Measurements from ENCODE around the gene SNRPD3. TPM values are rescaled to one million over a fixed set of nuclear protein-coding genes. Genes with fewer than 3 reads are reported as not detected.

SNRPD3 gene
- total RNA-seq, 1 donor from 2014 or later, result 147 TPM

- no peaks in the 10 kb centered on the region for H3K27me3 ChIP-seq (ENCODE audit: control insufficient read depth, insufficient read depth, low read length)
- no peak for FAIRE-seq
- no peak for TF ChIP-seq CTCF (IDR thresholded peaks at IDR 0.05; ENCODE audit: insufficient read depth, low read length, severe bottlenecking)
These were observed 19.7 kb upstream of the SNRPD3 start for GRCh38 chr22:24536089-24536488.

GRCh38 chr22:24540470-24540869 is 15.3 kb upstream of the SNRPD3 start:
- no peak for TF ChIP-seq CTCF (IDR thresholded peaks at IDR 0.05; ENCODE audit: insufficient read depth, low read length, severe bottlenecking)
- DNase-seq (ENCODE audit: low read depth) (no peak), FAIRE-seq (no peak)
- H3K4me3 ChIP-seq (ENCODE audit: low read depth, low read length), result no peak overlapping the region
- peaks cover 29% of the 10 kb centered on the region for H3K36me3 ChIP-seq (ENCODE audit: control insufficient read depth, insufficient read depth, low read length)
- H3K27me3 ChIP-seq (ENCODE audit: control insufficient read depth, insufficient read depth, low read length), result no peaks in the 10 kb centered on the region

More at GRCh38 chr22:24536089-24536488, 19.7 kb upstream of the SNRPD3 start:
- DNase-seq (ENCODE audit: low read depth), result no peak
- Histone ChIP-seq H3K4me3 (ENCODE audit: low read depth, low read length) (no peak overlapping the region), H3K36me3 (ENCODE audit: control insufficient read depth, insufficient read depth, low read length) (no peaks in the 10 kb centered on the region)

- no peak for TF ChIP-seq CTCF (IDR thresholded peaks at IDR 0.05; ENCODE audit: insufficient read depth, low read length, severe bottlenecking)
These were observed 13.9 kb upstream of the SNRPD3 start for GRCh38 chr22:24541681-24542515.

GRCh38 chr22:24542641-24543040 is 13.2 kb upstream of the SNRPD3 start:
- no peak for TF ChIP-seq CTCF (IDR thresholded peaks at IDR 0.05; ENCODE audit: insufficient read depth, low read length, severe bottlenecking)
- Histone ChIP-seq H3K36me3 (ENCODE audit: control insufficient read depth, insufficient read depth, low read length) (peaks cover 40% of the 10 kb centered on the region), H3K27me3 (ENCODE audit: control insufficient read depth, insufficient read depth, low read length) (no peaks in the 10 kb centered on the region)

More at GRCh38 chr22:24541681-24542515, 13.9 kb upstream of the SNRPD3 start:
- no peak for FAIRE-seq
- no peak for DNase-seq (ENCODE audit: low read depth)
- H3K27me3 ChIP-seq (ENCODE audit: control insufficient read depth, insufficient read depth, low read length), result no peaks in the 10 kb centered on the region
- no peak overlapping the region for H3K4me3 ChIP-seq (ENCODE audit: low read depth, low read length)
- peaks cover 35% of the 10 kb centered on the region for H3K36me3 ChIP-seq (ENCODE audit: control insufficient read depth, insufficient read depth, low read length)

GRCh38 chr22:24543185-24543601 is 12.6 kb upstream of the SNRPD3 start:
- no peak overlapping the region for H3K4me3 ChIP-seq (ENCODE audit: low read depth, low read length)
- TF ChIP-seq CTCF (IDR thresholded peaks at IDR 0.05; ENCODE audit: insufficient read depth, low read length, severe bottlenecking), result no peak
- peaks cover 44% of the 10 kb centered on the region for H3K36me3 ChIP-seq (ENCODE audit: control insufficient read depth, insufficient read depth, low read length)
- no peaks in the 10 kb centered on the region for H3K27me3 ChIP-seq (ENCODE audit: control insufficient read depth, insufficient read depth, low read length)
- DNase-seq (ENCODE audit: low read depth) (no peak), FAIRE-seq (no peak)

More at GRCh38 chr22:24542641-24543040, 13.2 kb upstream of the SNRPD3 start:
- no peak overlapping the region for H3K4me3 ChIP-seq (ENCODE audit: low read depth, low read length)
- FAIRE-seq (no peak), DNase-seq (ENCODE audit: low read depth) (no peak)
